HG02943 (cell line): Measurements from ENCODE around the gene F2RL3.

Experiments used
- ATAC-seq: cut with Tn5 transposase; IDR thresholded peaks from one replicate; pipeline ENCODE4 v1.9.1; 2021; ENCODE audit warnings: mild to moderate bottlenecking, low read depth, moderate library complexity; ENCODE audit not compliant: unreplicated experiment

The F2RL3 gene

DNA sequence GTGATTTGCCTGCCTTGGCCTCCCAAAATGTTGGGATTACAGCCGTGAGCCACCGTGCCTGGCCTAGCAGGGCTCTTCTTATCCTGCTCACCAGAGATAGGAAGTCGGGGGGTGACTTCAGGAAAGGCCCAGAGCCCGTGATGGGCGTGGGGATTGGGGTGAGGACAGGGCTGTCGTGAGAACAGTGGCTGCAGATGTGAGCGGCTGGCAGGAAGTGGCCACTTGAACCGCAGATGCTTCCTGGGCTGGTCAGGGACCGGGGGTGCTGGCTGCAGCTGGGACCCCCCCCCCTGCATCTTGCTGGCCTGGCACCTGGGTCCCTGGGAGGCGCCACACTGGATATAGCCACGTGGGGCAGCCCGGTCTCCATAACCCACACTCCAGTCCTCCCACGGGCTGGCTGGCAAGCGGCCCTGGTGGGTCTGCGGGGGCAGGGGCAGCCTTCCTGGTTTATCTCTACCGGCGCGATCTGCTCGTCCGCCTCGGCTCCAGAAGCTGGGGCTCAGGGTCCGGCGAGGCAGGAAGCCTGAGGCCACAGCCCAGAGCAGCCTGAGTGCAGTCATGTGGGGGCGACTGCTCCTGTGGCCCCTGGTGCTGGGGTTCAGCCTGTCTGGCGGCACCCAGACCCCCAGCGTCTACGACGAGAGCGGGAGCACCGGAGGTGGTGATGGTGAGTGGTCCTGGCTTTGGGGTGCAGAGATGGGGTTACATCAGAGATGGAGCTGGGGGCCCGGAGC is at the start of gene F2RL3:
F2RL3 (plus strand) TSS at position 371 of the 737 bp plus-strand sequence; CDS start at position 562, 191 bp downstream.
- no peak for ATAC-seq

DNA sequence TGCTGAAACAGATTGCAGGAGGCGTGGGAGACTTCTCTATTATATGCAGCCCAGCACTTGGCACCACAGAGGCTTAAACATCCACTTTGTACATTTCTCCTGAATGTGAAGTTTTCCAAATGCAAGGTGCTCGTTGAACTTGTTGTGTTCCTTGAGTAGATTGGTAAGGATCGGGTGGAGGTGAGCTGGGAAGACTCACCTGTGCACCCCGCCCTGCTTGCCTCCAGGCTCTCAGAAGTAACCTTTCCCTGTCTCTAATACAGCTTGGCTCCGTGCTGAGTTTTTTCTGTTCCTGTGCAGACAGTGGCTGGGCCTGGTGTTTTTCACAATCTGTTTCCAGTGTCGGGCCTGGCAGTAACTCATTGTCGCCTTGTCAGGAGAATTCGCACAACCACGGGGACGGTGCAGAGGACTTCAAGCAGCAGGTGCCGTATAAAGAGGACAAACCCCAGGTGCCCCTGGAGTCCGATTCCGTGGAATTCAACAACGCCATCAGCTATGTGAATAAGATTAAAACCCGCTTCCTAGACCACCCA is 47.3 kb upstream of the F2RL3 start:
- no peak for ATAC-seq

DNA sequence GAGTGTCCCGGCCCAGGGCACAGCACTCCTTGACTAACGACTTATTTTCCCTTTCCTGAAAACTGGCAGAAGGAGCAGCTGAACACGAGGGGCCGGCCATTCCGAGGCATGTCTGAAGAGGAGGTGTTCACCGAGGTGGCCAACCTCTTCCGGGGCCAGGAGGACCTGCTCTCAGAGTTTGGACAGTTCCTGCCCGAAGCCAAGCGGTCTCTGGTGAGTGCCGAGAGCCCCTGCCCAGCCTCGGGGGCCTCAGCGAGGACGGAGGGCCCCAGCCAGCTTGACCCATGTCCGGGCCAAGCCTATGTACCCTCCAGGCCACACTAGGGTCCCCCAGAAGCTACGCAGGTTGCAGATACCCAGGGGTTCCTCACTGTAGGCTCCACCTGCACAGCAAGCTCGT is 41.9 kb upstream of the F2RL3 start:
- ATAC-seq, result no peak

DNA sequence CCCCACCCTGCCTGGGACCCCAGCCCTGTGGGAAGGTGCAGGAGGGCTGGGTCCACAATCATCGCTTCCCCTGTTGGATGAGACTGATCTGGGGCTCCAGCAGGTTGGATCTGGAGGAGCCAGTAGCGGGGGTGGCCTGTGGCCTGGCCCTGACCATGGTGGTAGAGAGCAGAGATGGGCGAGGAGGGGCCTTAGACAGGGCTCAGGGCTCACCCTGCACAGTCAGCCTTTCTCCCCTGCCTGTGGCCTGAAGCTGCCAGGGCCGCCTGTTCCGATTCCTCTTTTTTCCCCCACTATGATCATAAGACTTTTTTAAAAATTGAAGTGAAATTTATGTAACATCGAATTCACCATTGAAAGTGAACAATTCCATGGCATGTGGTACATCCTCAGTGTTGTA is 41.4 kb upstream of the F2RL3 start:
- no peak for ATAC-seq

DNA sequence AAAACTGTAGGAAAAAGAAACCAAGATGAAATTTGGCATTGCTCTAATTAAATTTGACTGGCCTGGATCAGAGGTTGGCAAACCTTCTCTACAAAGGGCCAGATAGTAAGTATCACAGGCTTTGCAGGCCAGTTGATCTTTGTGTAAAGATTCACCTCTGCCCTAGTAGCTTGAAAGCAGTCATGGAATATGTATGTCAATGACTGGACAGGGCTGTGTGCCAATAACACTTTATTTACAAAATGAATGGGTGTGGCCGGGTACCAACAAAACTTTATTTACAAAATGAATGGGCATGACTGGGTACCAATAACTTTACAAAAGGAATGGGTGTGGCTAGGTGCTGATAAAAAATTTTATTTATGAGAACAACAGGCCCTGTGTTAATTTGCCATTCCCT is 39.6 kb upstream of the F2RL3 start:
- ATAC-seq, result no peak

DNA sequence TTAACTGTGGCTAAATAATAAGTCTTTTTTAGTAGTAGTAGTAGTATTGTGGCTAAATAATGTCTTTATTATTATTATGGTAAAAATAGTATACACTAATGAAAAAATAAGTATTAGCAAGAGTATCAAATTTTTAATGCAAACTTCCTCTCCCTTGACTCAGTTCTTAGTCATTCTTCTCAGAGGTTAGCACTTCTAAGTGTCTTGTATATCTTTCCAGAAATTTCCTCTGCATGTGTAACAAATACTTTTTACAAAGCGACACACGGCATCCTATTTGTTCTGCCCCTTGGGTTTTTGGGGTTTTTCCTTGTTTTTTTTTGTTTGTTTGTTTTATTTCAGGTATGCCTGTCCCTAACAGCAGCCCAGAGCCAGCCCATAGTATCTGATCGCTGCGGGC is 38.7 kb upstream of the F2RL3 start:
- ATAC-seq, result no peak

DNA sequence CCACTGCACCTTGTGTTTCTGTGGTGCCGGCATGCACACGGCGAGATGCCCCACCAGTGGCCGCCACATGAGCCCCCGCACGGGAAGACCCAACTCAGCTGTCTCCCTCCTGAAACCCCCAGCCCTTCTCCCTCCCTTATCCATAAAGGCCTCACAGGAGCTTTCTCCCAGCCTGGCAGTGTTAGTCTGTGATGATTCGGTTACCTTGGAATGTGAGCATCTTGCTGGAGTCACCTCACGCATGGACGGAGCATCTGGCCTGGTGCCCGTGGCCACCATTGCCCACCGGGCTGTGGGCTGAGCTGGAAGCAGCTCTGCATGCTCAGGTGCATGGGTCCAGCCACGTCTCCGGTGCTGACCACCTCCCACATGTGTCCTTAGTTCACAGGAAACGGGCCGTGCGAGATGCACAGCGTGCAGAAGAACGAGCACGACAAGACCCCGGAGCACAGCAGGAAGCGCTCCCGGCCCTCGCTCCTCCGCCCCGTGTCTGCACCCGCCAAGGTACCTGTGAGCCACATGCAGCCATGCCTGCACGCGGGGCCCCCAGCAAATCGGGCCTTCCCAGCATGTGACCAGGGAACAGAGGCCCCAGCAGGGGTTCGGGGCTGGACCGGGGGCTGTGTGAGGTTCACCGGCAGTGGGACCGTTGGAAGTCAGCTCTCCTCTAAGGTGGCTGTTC is 37.6 kb upstream of the F2RL3 start:
- ATAC-seq, result no peak

DNA sequence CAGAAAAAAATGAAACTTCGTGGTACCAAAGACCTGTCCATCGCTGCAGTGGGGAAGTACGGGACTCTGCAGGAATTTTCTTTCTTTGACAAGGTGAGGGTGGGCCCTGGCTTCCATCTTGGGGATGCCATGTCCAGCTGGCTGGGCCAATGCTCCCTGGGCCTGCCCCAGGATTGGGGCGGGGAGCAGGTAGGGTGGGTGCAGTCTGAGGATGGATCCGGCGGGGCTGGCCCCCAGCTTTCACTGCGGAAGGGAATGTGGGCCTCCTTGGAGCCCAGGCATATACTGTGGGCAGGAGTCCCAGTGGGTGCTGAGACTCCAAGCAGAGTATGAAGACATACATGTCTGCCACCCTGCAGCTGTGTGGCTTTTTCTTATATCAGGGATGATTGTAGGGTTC is 35.7 kb upstream of the F2RL3 start:
- ATAC-seq, result no peak

DNA sequence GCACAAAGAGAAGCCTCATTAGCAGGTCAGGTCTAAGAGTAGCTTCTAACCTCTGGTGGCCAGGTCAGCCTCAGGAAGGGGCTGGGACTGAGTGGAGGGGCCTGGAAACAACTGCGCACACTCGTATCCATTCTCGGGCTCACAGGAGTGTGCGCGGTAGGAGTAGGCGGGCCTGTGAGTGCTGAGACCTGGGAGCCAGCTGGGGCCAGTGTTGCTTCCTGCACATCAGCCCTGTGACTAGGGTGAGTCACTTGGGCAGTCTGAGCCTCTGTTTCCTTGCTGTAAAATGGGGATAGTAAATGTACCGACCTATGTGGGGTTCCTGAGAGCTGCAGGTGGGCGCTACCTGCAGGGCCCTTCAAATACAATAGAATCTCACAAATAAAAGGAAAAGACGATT is 32.7 kb upstream of the F2RL3 start:
- no peak for ATAC-seq

DNA sequence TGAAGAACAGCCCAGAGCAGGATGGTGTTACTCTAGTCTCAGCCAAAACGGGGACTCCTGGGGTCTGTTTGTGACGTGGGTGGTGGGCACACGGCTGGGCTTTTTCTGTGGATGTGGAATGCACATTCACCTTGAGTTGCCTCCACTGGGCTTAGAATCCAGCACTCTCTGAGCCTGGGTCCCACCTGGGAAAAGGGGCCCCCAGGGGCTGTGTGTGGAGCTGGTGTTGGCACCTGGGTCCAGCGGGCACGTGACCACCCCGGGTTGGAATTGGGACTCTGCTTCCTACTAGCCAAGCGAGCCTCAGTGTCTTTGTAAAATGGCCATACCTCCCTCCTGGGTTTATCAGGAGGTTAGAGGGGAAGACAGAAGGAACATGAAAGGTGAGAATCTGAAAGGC is 29.2 kb upstream of the F2RL3 start:
- ATAC-seq, result no peak

DNA sequence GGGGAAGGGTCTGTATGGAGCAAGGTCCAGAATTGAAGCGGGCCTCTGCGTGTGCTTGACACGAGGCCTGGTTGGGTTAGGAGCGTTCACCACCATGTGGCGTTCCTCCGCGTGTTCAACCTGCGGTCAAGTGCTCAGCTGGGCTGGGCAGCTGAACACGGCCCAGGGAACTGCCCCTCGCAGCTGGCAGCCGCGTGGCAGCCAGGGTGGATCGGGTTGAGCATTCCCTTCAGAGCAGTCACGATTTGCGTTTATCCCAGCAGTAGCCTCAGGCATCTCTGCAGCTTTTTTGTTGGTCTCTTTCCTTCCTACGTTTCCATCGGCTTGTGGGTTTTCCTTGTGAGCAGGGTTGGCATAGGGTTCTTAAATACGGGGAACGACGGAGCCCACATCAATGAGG is 28.7 kb upstream of the F2RL3 start:
- no peak for ATAC-seq

DNA sequence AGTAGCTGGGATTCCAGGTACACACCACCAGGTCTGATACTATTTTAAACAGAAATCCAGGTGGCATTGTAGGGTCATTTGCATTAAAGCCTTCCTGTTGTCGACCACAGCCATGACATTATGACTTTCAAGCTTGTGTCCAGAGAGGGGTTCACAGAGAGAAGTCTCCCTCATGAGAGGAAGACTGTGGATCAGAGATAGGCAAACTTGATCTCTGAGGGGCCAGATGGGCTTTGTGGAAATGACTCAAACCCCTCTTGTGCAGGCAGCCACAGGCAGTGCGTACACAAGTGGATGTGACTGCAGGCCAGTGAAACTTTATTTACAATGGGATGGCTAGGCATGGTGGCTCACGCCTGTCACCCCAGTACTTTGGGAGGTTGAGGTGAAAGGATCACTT is 27.8 kb upstream of the F2RL3 start:
- no peak for ATAC-seq

DNA sequence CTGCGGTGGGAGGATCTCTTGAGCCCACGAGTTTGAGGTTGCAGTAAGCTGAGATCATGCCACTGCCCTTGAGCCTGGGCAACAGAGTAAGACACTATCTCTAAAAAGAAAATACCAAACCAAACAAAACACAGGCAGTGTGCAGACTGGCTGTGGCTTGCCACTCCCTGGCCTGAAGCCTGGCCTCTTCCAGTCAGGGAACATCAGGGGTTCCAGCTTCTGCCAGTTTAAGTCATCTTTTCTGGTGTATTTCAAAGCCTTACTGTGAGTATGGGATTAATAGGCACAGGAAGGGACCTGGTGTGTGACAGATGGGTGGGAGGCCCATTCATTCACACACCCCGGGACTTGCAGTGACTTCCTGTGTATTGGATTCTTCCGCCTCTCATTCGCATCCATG is 27.0 kb upstream of the F2RL3 start:
- no peak for ATAC-seq

DNA sequence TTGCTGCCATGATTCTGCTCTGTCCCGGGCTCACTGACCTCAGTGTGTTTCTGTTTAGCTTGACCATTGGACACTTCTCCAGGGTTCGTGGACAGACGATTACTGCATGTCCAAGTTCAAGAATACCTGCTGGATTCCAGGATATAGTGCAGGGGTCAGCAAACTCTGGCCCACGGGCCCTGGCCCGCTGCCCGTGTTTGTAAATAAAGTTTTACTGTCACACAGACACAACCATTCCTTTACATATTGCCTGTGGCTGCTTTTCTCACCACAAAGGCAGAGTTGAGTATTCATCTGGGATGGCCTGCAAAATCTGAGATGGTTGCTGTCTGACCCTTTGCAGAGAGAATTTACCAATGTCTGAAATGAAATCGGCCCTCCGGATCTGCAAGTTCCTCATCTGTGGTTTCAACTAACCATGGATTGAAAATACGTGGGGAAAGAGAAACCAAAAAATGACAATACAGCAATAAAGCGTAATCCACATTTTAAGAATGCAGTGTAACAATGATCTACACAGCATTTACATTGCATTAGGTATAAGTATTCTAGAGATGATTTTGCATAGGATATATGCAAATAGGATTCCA is 25.9 kb upstream of the F2RL3 start:
- ATAC-seq, result no peak

DNA sequence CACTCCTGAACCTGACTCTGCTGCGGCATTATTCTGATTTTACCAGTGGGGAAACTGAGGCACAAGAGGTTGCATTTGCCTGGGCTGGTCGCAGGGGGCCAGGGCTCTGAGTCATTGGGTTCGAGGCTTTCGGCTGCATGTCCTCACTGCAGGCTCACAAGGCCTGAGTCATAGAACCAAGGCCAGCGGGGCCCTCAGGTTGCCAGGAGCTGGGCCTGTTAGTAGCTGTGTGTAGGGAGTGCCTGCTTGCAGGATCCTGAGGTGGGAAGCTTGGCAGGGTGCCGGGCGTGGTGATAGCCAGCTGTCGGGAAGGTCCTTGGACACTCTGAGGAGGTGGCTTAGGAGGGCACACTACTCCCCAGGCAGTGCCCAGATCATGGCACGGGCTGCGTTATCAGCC is 21.6 kb upstream of the F2RL3 start:
- ATAC-seq, result no peak

DNA sequence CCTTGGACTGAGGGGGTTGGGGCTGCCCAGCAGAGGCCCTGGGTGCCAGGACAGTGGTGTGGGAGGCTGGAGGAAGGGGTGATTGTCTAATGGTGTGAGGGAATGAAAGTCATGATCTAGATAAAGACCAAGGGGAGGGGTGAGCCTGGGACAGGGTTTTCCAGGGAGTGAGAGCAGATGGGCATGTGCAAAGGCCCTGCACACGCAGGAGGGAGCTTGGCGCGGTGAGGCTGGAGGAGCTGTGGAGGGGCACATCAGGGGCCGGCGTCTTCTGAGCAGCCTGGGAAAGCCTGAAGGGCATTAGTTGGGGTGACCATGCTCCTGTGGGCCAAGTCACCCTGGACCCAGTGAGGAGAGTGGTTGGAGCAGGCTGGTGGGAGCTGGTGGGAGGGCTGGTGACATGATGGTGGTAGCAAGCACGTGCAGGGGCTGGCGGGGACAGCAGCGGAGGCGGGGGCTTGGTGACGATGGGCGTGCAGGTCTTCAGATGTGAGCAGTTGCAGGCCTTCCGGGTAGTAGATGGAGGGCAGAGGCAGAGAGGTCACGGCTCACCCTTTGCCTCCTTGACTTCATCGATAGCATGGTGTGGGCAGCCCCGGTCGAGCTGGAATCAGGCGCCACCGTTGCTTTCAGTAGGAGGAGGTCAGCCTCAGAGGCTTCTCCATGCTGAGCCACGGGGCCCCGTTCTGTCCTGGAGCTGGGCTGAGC is 20.2 kb upstream of the F2RL3 start:
- ATAC-seq, result no peak

DNA sequence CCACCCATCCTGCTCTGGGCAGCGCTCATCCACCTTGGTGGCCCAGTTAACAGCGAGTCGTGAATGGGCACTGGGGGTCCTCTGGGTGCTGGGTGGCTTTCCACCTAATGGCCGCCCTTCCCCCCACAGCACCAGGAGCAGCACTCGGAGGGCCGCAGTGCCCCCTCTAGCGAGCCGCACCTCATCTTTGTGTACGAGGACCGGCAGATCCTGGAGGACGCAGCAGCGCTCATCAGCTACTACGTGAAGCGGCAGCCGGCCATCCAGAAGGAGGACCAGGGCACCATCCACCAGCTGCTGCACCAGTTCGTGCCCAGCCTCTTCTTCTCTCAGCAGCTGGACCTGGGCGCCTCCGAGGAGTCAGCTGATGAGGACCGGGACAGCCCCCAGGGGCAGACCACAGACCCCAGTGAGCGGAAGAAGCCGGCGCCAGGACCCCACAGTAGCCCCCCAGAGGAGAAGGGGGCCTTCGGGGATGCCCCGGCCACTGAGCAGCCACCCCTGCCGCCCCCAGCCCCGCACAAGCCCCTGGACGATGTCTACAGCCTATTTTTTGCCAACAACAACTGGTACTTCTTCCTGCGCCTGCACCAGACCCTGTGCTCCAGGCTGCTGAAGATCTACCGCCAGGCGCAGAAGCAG is 19.3 kb upstream of the F2RL3 start:
- ATAC-seq, result no peak

DNA sequence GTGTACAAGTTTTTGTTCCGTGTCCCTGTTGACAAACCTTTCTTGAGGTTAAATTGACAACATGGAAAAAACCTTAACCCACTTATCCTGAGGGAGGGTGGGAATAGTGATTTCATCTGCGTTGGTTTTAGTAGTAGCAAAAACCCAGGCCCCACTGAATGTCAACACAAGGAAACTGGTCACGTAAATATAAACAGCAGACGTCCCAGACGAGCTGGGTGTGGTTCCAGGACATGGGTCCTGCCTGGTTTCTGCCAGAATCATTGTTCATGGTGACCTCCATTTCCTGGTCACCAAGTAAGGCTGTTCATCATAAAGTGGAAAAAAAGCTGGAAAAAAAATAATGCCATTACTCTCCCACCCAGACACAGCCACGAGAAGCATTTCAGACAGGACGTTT is 16.9 kb upstream of the F2RL3 start:
- no peak for ATAC-seq

DNA sequence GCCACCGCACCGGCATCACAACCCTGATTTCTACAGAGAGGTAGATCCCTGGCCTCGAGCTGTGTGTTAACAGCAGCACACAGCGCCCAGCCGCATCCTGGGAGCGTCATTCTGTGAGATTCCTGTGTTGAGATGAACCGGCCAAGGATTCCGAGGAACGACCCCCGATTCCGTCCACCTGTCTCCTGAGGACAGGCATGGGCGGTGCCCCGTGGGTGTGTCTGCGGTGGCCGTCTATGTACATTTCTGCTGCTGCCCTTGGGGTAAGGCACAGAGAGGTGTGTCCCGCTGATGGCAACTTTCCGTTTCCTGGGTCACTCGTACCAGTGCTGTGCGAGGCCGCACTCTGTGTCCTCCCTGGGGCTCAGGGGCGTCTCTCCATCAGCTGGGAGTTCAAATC is 16.1 kb upstream of the F2RL3 start:
- ATAC-seq, result no peak

DNA sequence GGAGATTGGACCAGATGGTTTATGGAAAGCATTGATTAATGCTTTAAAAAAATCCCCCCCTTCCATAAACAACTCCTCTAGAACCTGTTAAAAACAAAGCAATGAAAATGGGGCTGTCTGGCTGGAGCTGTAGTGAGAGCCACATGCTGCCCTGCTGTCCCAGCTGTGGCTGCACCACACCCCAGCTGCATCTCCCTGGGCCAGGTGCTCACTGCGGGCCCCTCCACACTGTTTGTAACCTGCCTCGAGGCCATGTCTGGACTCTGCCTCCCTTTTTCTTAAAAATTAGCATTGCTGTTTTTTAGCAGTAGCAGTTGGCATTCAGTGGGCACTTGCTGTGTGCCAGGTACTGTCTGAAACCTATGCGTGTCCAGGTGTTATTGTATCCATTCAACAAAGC is 15.2 kb upstream of the F2RL3 start:
- ATAC-seq, result no peak
